ENCODE results near the gene GRM5. TPM values are rescaled to one million over a fixed set of nuclear protein-coding genes. Genes with fewer than 3 reads are reported as not detected.

Gene GRM5
- total RNA-seq, 4 donors from 2014 or later = not detected

- in situ Hi-C loops (cut with MboI; ENCODE audit: low pct_ligation_motif_present in 1 of 4, low pct_unique_long_range_greater_than_20kb in 1 of 4, low sequenced_read_pairs in 3 of 4) (no loop called here), intact Hi-C loops (cut with DNase I; ENCODE audit: low total_unique reads) (no loop called here)
- Histone ChIP-seq H3K9me3 (no peaks in the 10 kb centered on the region), H3K36me3 (no peaks in the 10 kb centered on the region), H3K27me3 (no peaks in the 10 kb centered on the region), H3K27ac (no peak overlapping the region), H3K4me1 (no peaks in the 10 kb centered on the region), H3K4me3 (no peak overlapping the region)
- DNase-seq = no peak
- TF ChIP-seq POLR2AphosphoS5 (IDR thresholded peaks at IDR 0.05) = no peak
- TF ChIP-seq EP300 (IDR thresholded peaks at IDR 0.05; ENCODE audit: low read depth) = no peak
- TF ChIP-seq, protein P1, sequence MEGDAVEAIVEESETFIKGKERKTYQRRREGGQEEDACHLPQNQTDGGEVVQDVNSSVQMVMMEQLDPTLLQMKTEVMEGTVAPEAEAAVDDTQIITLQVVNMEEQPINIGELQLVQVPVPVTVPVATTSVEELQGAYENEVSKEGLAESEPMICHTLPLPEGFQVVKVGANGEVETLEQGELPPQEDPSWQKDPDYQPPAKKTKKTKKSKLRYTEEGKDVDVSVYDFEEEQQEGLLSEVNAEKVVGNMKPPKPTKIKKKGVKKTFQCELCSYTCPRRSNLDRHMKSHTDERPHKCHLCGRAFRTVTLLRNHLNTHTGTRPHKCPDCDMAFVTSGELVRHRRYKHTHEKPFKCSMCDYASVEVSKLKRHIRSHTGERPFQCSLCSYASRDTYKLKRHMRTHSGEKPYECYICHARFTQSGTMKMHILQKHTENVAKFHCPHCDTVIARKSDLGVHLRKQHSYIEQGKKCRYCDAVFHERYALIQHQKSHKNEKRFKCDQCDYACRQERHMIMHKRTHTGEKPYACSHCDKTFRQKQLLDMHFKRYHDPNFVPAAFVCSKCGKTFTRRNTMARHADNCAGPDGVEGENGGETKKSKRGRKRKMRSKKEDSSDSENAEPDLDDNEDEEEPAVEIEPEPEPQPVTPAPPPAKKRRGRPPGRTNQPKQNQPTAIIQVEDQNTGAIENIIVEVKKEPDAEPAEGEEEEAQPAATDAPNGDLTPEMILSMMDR (IDR thresholded peaks at IDR 0.05) = no peak
- no peak for TF ChIP-seq POLR2A (IDR thresholded peaks at IDR 0.05)
Observed at GRCh38 chr11:88491674-88492073, 574.1 kb downstream of the GRM5 start.

- H3K36me3 ChIP-seq = no peaks in the 10 kb centered on the region
- H3K4me1 ChIP-seq = no peaks in the 10 kb centered on the region
- no peaks in the 10 kb centered on the region for H3K27me3 ChIP-seq
- TF ChIP-seq POLR2AphosphoS5 (IDR thresholded peaks at IDR 0.05) = no peak
- no peak for TF ChIP-seq EP300 (IDR thresholded peaks at IDR 0.05; ENCODE audit: low read depth)
- TF ChIP-seq, protein P1 (IDR thresholded peaks at IDR 0.05) = no peak
- no peak overlapping the region for H3K4me3 ChIP-seq
- intact Hi-C loops (cut with DNase I; ENCODE audit: low total_unique reads) = no loop called here
- no peak for DNase-seq
- no peak overlapping the region for H3K27ac ChIP-seq
- in situ Hi-C loops (cut with MboI; ENCODE audit: low pct_ligation_motif_present in 1 of 4, low pct_unique_long_range_greater_than_20kb in 1 of 4, low sequenced_read_pairs in 3 of 4) = no loop called here
- H3K9me3 ChIP-seq = no peaks in the 10 kb centered on the region
- 80 to 90% methylated on average over 2 of the region's 2 CpGs for WGBS, 2 donors (ENCODE audit: low coverage in 1 of 2)
Observed at GRCh38 chr11:88489030-88489429, 576.8 kb downstream of the GRM5 start.

GRCh38 chr11:88487646-88488045 lies 578.1 kb downstream of the GRM5 start:
- Histone ChIP-seq H3K27me3 (no peaks in the 10 kb centered on the region), H3K4me1 (no peaks in the 10 kb centered on the region), H3K27ac (no peak overlapping the region), H3K36me3 (no peaks in the 10 kb centered on the region), H3K4me3 (no peak overlapping the region), H3K9me3 (no peaks in the 10 kb centered on the region)
- in situ Hi-C loops (cut with MboI; ENCODE audit: low pct_ligation_motif_present in 1 of 4, low pct_unique_long_range_greater_than_20kb in 1 of 4, low sequenced_read_pairs in 3 of 4) (no loop called here), intact Hi-C loops (cut with DNase I; ENCODE audit: low total_unique reads) (no loop called here)
- TF ChIP-seq EP300 (IDR thresholded peaks at IDR 0.05; ENCODE audit: low read depth) (no peak), POLR2A (IDR thresholded peaks at IDR 0.05) (no peak), POLR2AphosphoS5 (IDR thresholded peaks at IDR 0.05) (no peak)
- TF ChIP-seq, protein P1 (IDR thresholded peaks at IDR 0.05) = no peak
- 73 to 95% methylated on average over 1 of the region's 1 CpG for WGBS, 2 donors (ENCODE audit: low coverage in 1 of 2)
- DNase-seq = no peak

- in situ Hi-C loops (cut with MboI; ENCODE audit: low pct_ligation_motif_present in 1 of 4, low pct_unique_long_range_greater_than_20kb in 1 of 4, low sequenced_read_pairs in 3 of 4) = no loop called here
- intact Hi-C loops (cut with DNase I; ENCODE audit: low total_unique reads) = no loop called here
- 49 to 62% methylated on average over 4 of the region's 6 CpGs for WGBS, 2 donors (ENCODE audit: low coverage in 1 of 2)
- H3K27me3 ChIP-seq = no peaks in the 10 kb centered on the region
- H3K36me3 ChIP-seq = no peaks in the 10 kb centered on the region
- no peak overlapping the region for H3K4me3 ChIP-seq
- DNase-seq = peak; percentile 13
- H3K4me1 ChIP-seq = no peaks in the 10 kb centered on the region
- no peaks in the 10 kb centered on the region for H3K9me3 ChIP-seq
- H3K27ac ChIP-seq = no peak overlapping the region
- no peak for TF ChIP-seq POLR2A (IDR thresholded peaks at IDR 0.05)
- TF ChIP-seq, protein P1 (IDR thresholded peaks at IDR 0.05) = peak; percentile 50 to 75 (median 64)
Observed at GRCh38 chr11:88484873-88485621, 580.7 kb downstream of the GRM5 start.

Measured in transverse colon (tissue), 4 donors.